KOPT-K1 (cell line): ENCODE measurements around the gene KASH5.

ENCODE experiments used
- H3K27ac ChIP-seq: fragments of 200-600 bp; sonication (generic); 2 replicates; pipeline ENCODE4 v1.5.1; 2016; ENCODE audit warnings: antibody characterized with exemption, mild to moderate bottlenecking, low read depth, low read length; ENCODE audit not compliant: poor library complexity, severe bottlenecking
- H3K36me3 ChIP-seq: fragments of 200-600 bp; sonication (generic); 2 replicates; pipeline ENCODE4 v1.5.1; 2017; ENCODE audit warnings: antibody characterized with exemption, mild to moderate bottlenecking, low read length, moderate library complexity; ENCODE audit not compliant: insufficient read depth
- H3K9me3 ChIP-seq: fragments of 200-600 bp; sonication (generic); 2 replicates; pipeline ENCODE4 v1.5.1; 2017; ENCODE audit warnings: antibody characterized with exemption, low read length, mild to moderate bottlenecking; ENCODE audit not compliant: insufficient read depth, poor library complexity, severe bottlenecking

Gene KASH5, protein sequence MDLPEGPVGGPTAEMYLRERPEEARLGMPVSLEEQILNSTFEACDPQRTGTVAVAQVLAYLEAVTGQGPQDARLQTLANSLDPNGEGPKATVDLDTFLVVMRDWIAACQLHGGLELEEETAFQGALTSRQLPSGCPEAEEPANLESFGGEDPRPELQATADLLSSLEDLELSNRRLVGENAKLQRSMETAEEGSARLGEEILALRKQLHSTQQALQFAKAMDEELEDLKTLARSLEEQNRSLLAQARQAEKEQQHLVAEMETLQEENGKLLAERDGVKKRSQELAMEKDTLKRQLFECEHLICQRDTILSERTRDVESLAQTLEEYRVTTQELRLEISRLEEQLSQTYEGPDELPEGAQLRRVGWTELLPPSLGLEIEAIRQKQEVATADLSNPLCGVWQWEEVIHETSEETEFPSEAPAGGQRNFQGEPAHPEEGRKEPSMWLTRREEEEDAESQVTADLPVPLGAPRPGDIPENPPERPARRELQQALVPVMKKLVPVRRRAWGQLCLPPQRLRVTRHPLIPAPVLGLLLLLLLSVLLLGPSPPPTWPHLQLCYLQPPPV

DNA sequence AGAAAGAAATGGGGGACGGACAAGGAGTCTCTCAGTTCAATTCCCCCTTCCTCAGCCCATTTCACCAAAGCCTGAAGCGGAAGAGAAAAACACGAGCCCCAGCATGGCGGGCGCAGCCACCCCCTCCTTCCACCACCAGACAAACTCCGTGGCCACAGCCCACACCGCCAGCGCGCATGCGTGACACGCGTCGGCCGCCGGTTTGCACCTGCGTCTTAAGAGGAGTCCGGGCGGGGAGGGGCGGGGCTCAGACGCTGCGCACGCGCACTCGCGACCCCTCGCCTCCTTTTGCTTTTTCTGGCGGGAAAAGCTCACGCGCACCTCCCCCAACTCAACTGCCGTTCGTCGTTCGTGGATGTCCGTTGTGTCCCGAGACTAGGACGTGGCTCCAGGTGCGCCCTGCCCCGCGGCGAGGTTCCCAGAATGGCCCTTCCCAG lies at the start of gene KASH5:
TSS of gene KASH5 (plus strand) at position 314 of the 437 bp plus-strand sequence. CDS start 2,635 bp downstream, outside the sequence.
- no peaks in the 10 kb centered on the region for H3K36me3 ChIP-seq
- peaks cover 6% of the 10 kb centered on the region for H3K9me3 ChIP-seq
- H3K27ac ChIP-seq, result no peak within 1 kb of the TSS

DNA sequence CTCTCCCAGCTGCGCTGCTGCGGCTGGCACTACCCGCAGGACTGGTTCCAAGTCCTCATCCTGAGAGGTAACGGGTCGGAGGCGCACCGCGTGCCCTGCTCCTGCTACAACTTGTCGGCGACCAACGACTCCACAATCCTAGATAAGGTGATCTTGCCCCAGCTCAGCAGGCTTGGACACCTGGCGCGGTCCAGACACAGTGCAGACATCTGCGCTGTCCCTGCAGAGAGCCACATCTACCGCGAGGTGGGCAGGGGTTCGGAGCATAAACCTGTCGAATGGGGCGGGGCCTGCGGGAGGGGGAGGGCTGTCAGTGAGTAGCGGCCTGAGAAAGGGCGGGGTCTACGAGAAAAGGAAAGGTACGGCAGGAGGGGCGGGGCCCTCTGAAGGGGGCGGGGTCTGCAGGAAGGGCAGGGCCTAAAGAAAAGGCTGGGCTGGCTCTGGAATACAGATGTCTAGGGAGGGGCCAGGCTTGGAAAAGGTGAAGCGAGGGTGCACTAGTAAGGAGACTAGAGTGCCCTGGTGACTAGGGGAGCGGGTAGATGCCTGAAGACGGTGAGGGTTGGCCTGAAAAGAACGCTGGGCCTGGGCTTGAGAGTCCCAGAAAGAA lies 49.3 kb upstream of the KASH5 start:
- Histone ChIP-seq H3K36me3 (peaks cover 3% of the 10 kb centered on the region; the same call in 1 of the 2 replicates), H3K9me3 (no peaks in the 10 kb centered on the region), H3K27ac (no peak overlapping the region)

DNA sequence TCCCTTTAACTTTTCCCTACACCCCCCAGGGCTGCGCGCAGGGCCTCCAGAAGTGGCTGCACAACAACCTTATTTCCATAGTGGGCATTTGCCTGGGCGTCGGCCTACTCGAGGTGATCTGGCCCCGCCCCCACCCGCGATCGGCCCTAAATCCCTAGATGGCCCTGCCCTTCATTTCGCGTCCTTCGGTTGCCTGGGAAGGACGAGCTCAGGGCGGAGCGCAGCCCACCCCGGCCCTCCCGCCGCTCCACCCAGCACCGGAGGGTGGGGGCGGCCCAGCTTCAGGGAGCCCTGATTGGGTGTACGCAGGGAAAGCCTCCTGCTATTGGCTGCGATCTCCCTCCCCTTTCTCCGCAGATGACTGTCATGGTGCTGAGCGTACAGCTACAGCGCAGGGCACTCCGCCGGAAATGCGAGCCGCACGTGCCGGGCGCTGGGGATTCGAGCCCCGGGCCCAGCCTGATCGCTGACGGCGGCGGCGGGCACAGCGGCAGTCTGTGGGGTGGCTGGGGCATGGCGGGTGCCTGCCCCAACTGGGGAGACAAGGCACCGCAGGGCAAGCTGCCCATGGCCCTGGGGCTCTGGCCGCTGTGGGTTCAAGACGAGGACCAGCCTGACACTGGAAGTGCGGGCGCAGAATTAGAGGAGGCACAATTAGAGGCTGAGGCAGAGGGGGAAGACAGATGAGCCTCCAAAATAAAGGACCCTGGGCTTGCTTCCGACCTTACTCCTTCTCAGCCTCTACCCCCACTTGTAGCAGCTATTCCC lies 48.6 kb upstream of the KASH5 start:
- peaks cover 3% of the 10 kb centered on the region; the same call in 1 of the 2 replicates for H3K36me3 ChIP-seq
- no peaks in the 10 kb centered on the region for H3K9me3 ChIP-seq
- H3K27ac ChIP-seq, result no peak overlapping the region

- Histone ChIP-seq H3K36me3 (peaks cover 3% of the 10 kb centered on the region; the same call in 1 of the 2 replicates), H3K27ac (no peak overlapping the region), H3K9me3 (no peaks in the 10 kb centered on the region)
These were observed 47.8 kb upstream of the KASH5 start for GRCh38 chr19:49340069-49340864.

DNA sequence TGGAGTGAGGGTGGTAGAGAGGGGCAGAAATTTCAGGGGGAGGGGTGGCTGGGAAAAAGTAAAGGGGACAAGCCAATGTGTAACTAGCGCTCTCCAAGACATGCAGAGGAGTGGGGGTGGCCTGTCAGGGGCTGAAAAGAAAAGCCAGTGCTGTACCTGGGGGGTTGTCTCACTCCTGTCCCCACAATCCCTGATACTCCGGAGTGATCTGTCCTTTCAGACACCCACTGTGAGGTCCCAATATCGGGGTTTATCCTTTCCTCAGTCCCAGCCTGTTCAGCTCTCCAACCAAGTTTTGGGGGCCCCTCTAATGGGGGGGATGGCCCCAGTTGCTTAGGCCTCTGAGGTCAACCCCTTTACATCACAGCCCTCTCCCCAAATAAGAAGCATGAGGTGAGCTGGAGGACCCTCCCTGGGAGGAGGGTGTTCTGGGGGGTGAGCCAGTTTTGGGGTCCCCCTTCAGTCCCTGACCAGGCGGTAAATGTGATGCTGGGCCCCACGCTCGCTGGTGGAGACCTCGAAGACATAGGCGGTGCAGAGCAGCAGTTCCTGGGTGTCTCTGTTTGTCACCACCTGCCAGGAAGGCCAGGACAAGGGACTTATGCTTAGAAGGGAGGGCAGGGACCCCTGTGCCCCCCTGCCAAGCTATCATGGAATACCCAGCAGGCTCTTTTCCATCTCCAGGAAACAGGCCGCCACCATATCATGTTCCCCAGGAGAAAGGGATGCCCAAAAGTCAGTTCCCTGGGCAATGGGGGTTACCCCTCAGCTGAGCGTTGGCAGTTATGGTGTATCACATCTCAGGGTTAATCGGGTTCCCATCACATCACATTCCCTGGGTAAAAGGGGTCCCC lies 47.0 kb upstream of the KASH5 start:
- no peak overlapping the region for H3K27ac ChIP-seq
- no peaks in the 10 kb centered on the region for H3K9me3 ChIP-seq
- peaks cover 3% of the 10 kb centered on the region; the same call in 1 of the 2 replicates for H3K36me3 ChIP-seq

- H3K9me3 ChIP-seq, result no peaks in the 10 kb centered on the region
- peaks cover 3% of the 10 kb centered on the region; the same call in 1 of the 2 replicates for H3K36me3 ChIP-seq
- no peak overlapping the region for H3K27ac ChIP-seq
These were observed 45.7 kb upstream of the KASH5 start for GRCh38 chr19:49342291-49342721.

GRCh38 chr19:49343123-49343522 lies 44.9 kb upstream of the KASH5 start:
- peaks cover 3% of the 10 kb centered on the region; the same call in 1 of the 2 replicates for H3K36me3 ChIP-seq

GRCh38 chr19:49344505-49345423 lies 43.3 kb upstream of the KASH5 start:
- no peaks in the 10 kb centered on the region for H3K36me3 ChIP-seq
- peaks cover 5% of the 10 kb centered on the region for H3K9me3 ChIP-seq
- H3K27ac ChIP-seq, result no peak overlapping the region

More at GRCh38 chr19:49343123-49343522, 44.9 kb upstream of the KASH5 start:
- Histone ChIP-seq H3K9me3 (no peaks in the 10 kb centered on the region), H3K27ac (no peak overlapping the region)

DNA sequence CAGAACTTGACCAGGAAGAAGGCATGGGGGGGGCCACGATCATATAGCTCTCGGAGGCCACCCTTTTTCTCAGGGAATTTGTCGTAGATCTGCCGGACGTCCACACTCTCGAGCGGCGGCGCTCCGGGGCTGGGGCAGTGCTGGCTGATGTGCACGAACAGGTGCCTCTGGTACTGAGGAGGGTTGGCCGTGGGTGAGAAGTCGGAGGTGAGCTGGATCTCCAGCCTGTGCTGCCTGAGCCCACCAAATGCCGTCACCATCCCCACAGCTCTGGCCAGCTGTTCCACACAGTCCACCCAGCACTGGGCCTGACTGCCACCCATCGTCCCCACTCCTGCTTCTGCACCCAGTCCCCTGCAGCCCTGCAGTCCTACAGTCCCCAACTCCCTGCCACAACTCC lies 40.9 kb upstream of the KASH5 start:
- Histone ChIP-seq H3K36me3 (no peaks in the 10 kb centered on the region), H3K9me3 (peaks cover 7% of the 10 kb centered on the region), H3K27ac (no peak overlapping the region)

DNA sequence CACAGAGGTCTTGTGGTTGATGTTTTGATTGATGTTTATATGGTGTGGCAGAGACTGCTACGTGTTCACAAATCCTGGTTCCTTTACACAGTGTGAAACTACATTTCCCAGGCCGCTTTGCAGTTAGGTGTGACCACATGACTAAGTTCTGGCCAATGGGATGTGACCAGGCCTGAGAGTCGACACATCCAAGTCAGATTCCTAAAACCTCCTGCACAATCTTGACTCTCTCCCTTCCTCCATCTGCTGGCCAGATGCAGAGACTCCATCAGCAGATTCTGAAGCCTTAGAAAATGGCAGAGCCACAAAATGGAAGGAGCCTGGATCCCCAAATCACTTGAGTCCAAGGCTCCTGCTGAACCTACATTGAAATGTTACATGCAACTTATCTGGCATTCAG lies 40.2 kb upstream of the KASH5 start:
- H3K27ac ChIP-seq, result no peak overlapping the region
- peaks cover 7% of the 10 kb centered on the region for H3K9me3 ChIP-seq
- H3K36me3 ChIP-seq, result no peaks in the 10 kb centered on the region

GRCh38 chr19:49348305-49349189 lies 39.5 kb upstream of the KASH5 start:
- H3K9me3 ChIP-seq, result peaks cover 7% of the 10 kb centered on the region
- H3K27ac ChIP-seq, result no peak overlapping the region
- no peaks in the 10 kb centered on the region for H3K36me3 ChIP-seq

DNA sequence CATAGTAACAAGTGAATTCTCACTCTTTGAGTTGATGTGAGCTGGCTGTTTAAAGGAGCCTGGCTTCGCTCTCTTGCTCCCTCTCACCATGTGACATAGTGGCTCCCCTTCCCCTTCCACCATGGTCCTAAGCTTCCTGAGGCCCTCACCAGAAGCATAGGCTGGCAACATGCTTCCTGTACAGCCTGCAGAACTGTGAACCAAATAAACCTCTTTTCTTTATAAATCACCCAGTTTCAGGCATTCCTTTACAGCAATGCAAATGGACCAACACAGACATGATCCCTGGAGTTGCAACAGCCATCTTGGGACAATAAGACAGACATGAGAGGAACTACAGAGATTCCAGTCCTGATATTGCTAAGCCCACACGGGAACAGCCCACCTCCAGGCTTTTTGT lies 38.5 kb upstream of the KASH5 start:
- no peaks in the 10 kb centered on the region for H3K36me3 ChIP-seq
- no peak overlapping the region for H3K27ac ChIP-seq

More for the DNA sequence above, 38.5 kb upstream of the KASH5 start:
- H3K9me3 ChIP-seq, result peaks cover 7% of the 10 kb centered on the region
